Activated CD8-positive, alpha-beta memory T cell treated with anti-CD3 and anti-CD28 coated beads, Interleukin-2, amount 50 U/mL, for 4 hours (primary cell): Measurements from ENCODE around the gene RCBTB2.
A peak's percentile ranks its signal among the peaks of the same experiment; 100 is the strongest.
"Not testable (repeated sequence)": the region's sequence is repeated elsewhere in the genome, so short reads cannot be mapped to it uniquely, and the experiment has no call there.

Experiments
- DNase-seq: peaks from one replicate; pipeline ENCODE4 v3.0.0-alpha.2; 2020

RCBTB2 gene

GRCh38 chr13:48492470-48493065 is 40.3 kb downstream of the RCBTB2 start:
- DNase-seq: peak; percentile 49

- DNase-seq: no peak
These were observed 40.8 kb downstream of the RCBTB2 start for GRCh38 chr13:48492096-48492440.

- no peak for DNase-seq
These were observed 41.3 kb downstream of the RCBTB2 start for GRCh38 chr13:48491423-48492095.

GRCh38 chr13:48490241-48490640 is 42.6 kb downstream of the RCBTB2 start:
- no peak for DNase-seq

GRCh38 chr13:48489666-48490065 is 43.2 kb downstream of the RCBTB2 start:
- DNase-seq: no peak

GRCh38 chr13:48488995-48489394 is 43.9 kb downstream of the RCBTB2 start:
- DNase-seq: no peak

- no peak for DNase-seq
These were observed 44.9 kb downstream of the RCBTB2 start for GRCh38 chr13:48487968-48488367.

- DNase-seq: no peak
These were observed 46.0 kb downstream of the RCBTB2 start for GRCh38 chr13:48486836-48487235.

- no peak for DNase-seq
These were observed 46.5 kb downstream of the RCBTB2 start for GRCh38 chr13:48486362-48486761.

GRCh38 chr13:48485432-48485831 is 47.4 kb downstream of the RCBTB2 start:
- DNase-seq: no peak

- no peak for DNase-seq
These were observed 49.3 kb downstream of the RCBTB2 start for GRCh38 chr13:48483575-48483974.

GRCh38 chr13:48478391-48478790 is 54.5 kb downstream of the RCBTB2 start:
- DNase-seq: no peak

GRCh38 chr13:48477191-48477855 is 55.6 kb downstream of the RCBTB2 start:
- DNase-seq: no peak

GRCh38 chr13:48476686-48477085 is 56.2 kb downstream of the RCBTB2 start:
- no peak for DNase-seq

- no peak for DNase-seq
These were observed 56.7 kb downstream of the RCBTB2 start for GRCh38 chr13:48476215-48476614.

- DNase-seq: no peak
These were observed 57.6 kb downstream of the RCBTB2 start for GRCh38 chr13:48475230-48475629.

- no peak for DNase-seq
These were observed 75.2 kb downstream of the RCBTB2 start for GRCh38 chr13:48457578-48458242.

GRCh38 chr13:48456546-48456945 is 76.3 kb downstream of the RCBTB2 start:
- no peak for DNase-seq

GRCh38 chr13:48451196-48451595 is 81.7 kb downstream of the RCBTB2 start:
- DNase-seq: not testable (repeated sequence)

- no peak for DNase-seq
These were observed 83.2 kb downstream of the RCBTB2 start for GRCh38 chr13:48449656-48450055.

- no peak for DNase-seq
These were observed 83.8 kb downstream of the RCBTB2 start for GRCh38 chr13:48448959-48449614.

- DNase-seq: no peak
These were observed 84.5 kb downstream of the RCBTB2 start for GRCh38 chr13:48448285-48448958.

GRCh38 chr13:48446464-48446863 is 86.4 kb downstream of the RCBTB2 start:
- no peak for DNase-seq
